Upper lobe of left lung (tissue), 6 donors: ENCODE data around the gene METTL18. TPM values are rescaled to one million over a fixed set of nuclear protein-coding genes. Genes with fewer than 3 reads are reported as not detected.

Experiments
- ATAC-seq, 2 donors: fragments of 200-7000 bp; cut with Tn5 transposase; one replicate each; pipeline ENCODE4 v1.9.1; 2022; ENCODE audit warnings: mild to moderate bottlenecking in 2 of 2, moderate library complexity in 2 of 2; ENCODE audit not compliant: low FRiP score in 2 of 2
- DNase-seq, 2 donors: peaks; one replicate each; pipeline ENCODE4 v3.0.0-alpha.2; 2019 to 2020
- H3K27ac ChIP-seq, 4 donors: fragments of 200-600 bp; sonication (generic); one replicate each; pipeline ENCODE4 v1.5.1; 2016 to 2019
- H3K27me3 ChIP-seq, 4 donors: fragments of 200-600 bp; sonication (generic); one replicate each; pipeline ENCODE4 v1.5.1; 2017 to 2019
- H3K36me3 ChIP-seq, 4 donors: fragments of 200-600 bp; sonication (generic); one replicate each; pipeline ENCODE4 v1.5.1; 2016 to 2019
- H3K4me1 ChIP-seq, 4 donors: fragments of 200-600 bp; sonication (generic); one replicate each; pipeline ENCODE4 v1.5.1; 2018 to 2019
- H3K4me3 ChIP-seq, 4 donors: fragments of 200-600 bp; sonication (generic); one replicate each; pipeline ENCODE4 v1.5.1; 2017 to 2019; ENCODE audit warnings: mild to moderate bottlenecking in 2 of 4, moderate library complexity in 1 of 4
- H3K9me3 ChIP-seq, 4 donors: fragments of 200-600 bp; sonication (generic); one replicate each; pipeline ENCODE4 v1.5.1; 2018 to 2019
- EP300 ChIP-seq, 4 donors: sonication (generic); formaldehyde crosslinking; IDR thresholded peaks; one replicate each; pipeline ENCODE4 v1.5.1; 2017; ENCODE audit warnings: antibody characterized with exemption in 4 of 4, control low read depth in 2 of 4
- POLR2A ChIP-seq, 4 donors: fragments of 450-650 bp; IDR thresholded peaks; one replicate each; pipeline ENCODE4 v1.5.1; 2016 to 2017; ENCODE audit warnings: antibody characterized with exemption in 4 of 4, mild to moderate bottlenecking in 2 of 4
- POLR2AphosphoS5 ChIP-seq, 2 donors: sonication (generic); formaldehyde crosslinking; IDR thresholded peaks; one replicate each; pipeline ENCODE4 v1.5.1; 2017; ENCODE audit warnings: antibody characterized with exemption in 2 of 2
- WGBS, 2 donors: methylation state at CpG; one replicate each; pipeline ENCODE4 v1.1.5; 2017 to 2018; 5-methylcytosine and 5-hydroxymethylcytosine counted together
- total RNA-seq, 6 donors: library from RNA; depleted of rRNA in 4 of 6; stranded (reverse); fragments of >200 nt in 4 of 6; gene quantifications; one replicate each; pipeline versions ENCODE4 v1.1.0 to v1.2.1, GENCODE V29; 2016 to 2021
- TF ChIP-seq, protein P1 (sequence below), 6 experiments: fragments of 450-650 bp in 4 of 6; fragments of 200-600 bp in 2 of 6; sonication (generic) in 2 of 6; IDR thresholded peaks; one replicate each; pipeline ENCODE4 v1.5.1; 2016 to 2019; ENCODE audit warnings: antibody characterized with exemption in 6 of 6
- donor health status: DM: no; HTN: no; CAD: no; lungs with moderate emphysema.
- donor health status: DM: no; HTN: yes; CAD: no; lungs with severe emphysema.

Gene METTL18
- total RNA-seq, 6 donors from 2014 or later = 0.44 to 7.5 (median 4.9) TPM

DNA sequence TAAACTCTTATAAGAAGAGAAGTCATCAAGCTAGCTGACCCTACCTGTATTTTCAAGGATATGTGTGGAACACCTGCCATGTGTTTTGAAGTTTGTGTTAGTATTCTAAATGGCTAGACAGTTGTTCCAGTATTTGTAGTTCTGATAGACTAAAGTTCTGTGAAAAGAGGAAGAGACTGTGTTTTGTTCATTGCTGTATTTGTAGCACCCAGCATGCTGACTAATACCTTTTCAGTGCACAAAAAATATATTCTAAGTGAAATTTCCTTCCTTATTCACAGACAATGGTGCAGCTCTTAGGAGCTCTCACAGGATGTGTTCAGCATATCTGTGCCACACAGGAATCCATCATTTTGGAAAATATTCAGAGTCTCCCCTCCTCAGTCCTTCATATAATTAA, 8.2 kb upstream of the METTL18 start:
- peaks cover 0 to 46% (median 0%) of the 10 kb centered on the region in 4 donors for H3K36me3 ChIP-seq
- H3K9me3 ChIP-seq = no peaks in the 10 kb centered on the region
- H3K27ac ChIP-seq = no peak overlapping the region
- no peak for TF ChIP-seq POLR2AphosphoS5 (IDR thresholded peaks at IDR 0.05)
- TF ChIP-seq, protein P1, sequence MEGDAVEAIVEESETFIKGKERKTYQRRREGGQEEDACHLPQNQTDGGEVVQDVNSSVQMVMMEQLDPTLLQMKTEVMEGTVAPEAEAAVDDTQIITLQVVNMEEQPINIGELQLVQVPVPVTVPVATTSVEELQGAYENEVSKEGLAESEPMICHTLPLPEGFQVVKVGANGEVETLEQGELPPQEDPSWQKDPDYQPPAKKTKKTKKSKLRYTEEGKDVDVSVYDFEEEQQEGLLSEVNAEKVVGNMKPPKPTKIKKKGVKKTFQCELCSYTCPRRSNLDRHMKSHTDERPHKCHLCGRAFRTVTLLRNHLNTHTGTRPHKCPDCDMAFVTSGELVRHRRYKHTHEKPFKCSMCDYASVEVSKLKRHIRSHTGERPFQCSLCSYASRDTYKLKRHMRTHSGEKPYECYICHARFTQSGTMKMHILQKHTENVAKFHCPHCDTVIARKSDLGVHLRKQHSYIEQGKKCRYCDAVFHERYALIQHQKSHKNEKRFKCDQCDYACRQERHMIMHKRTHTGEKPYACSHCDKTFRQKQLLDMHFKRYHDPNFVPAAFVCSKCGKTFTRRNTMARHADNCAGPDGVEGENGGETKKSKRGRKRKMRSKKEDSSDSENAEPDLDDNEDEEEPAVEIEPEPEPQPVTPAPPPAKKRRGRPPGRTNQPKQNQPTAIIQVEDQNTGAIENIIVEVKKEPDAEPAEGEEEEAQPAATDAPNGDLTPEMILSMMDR (IDR thresholded peaks at IDR 0.05) = no peak
- ATAC-seq = peak in 1 of 2 donors; percentile 35
- H3K27me3 ChIP-seq = no peaks in the 10 kb centered on the region
- H3K4me3 ChIP-seq = no peak overlapping the region
- no peaks in the 10 kb centered on the region for H3K4me1 ChIP-seq
- DNase-seq = no peak

DNA sequence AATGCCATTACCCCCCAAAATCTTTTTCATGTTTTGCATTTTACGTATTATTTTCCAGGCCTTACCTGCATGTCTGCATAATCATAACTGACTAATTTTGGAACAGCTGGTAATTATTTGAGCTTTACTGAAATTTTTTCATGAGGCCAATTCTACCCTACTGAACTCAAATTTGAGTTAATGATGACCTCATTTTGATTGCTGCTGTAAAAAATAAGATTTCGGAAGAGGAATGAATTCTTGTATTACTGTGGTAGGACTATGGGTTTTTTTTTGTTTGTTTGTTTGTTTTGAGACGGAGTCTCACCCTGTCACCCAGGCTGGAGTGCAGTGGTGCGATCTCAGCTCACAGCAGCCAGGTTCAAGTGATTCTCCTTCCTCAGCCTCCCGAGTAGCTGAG, 2.6 kb upstream of the METTL18 start:
- no peak for ATAC-seq
- TF ChIP-seq EP300 (IDR thresholded peaks at IDR 0.05) (no peak), POLR2A (IDR thresholded peaks at IDR 0.05) (no peak), POLR2AphosphoS5 (IDR thresholded peaks at IDR 0.05) (no peak)
- TF ChIP-seq, protein P1 (IDR thresholded peaks at IDR 0.05) = no peak
- Histone ChIP-seq H3K9me3 (no peaks in the 10 kb centered on the region), H3K4me3 (no peak overlapping the region), H3K4me1 (peaks cover 12 to 16% (median 13%) of the 10 kb centered on the region in 4 donors), H3K36me3 (peaks cover 0 to 4% (median 0%) of the 10 kb centered on the region in 4 donors), H3K27me3 (no peaks in the 10 kb centered on the region), H3K27ac (no peak overlapping the region)
- 96 to 98% methylated on average over 5 of the region's 5 CpGs for WGBS, 2 donors
- no peak for DNase-seq

DNA sequence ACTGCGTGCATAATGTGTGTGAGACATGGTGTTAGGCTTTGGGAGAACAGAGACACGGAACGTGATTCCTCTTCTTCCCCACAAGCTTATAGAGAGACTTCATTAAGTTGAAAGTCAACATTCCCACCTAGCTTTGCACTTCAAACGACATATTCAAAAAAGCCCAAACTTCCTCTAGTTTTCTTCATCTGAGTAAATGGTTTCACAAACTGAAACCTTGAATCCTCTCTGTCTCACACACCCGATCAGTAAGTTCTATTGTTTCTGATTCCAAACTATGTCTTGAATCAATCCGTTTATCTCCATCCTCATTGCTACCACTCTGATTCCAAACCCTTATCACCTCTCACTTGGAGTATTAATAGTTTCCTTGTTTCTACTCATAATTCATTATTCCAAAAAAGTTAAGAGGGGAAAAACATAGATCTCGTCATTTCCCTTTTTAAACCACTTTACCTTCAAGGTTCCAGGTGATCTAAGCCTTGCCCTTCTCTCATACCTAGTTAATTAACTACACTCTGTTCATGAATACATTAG, 1.6 kb upstream of the METTL18 start:
- no peak overlapping the region for H3K4me3 ChIP-seq
- peaks cover 12 to 16% (median 13%) of the 10 kb centered on the region in 4 donors for H3K4me1 ChIP-seq
- WGBS, 2 donors = 75 to 78% methylated on average over 7 of the region's 7 CpGs
- TF ChIP-seq POLR2A (IDR thresholded peaks at IDR 0.05) = no peak
- no peak for TF ChIP-seq POLR2AphosphoS5 (IDR thresholded peaks at IDR 0.05)
- TF ChIP-seq EP300 (IDR thresholded peaks at IDR 0.05) = no peak
- TF ChIP-seq, protein P1 (IDR thresholded peaks at IDR 0.05) = no peak
- peaks cover 0 to 4% (median 0%) of the 10 kb centered on the region in 4 donors for H3K36me3 ChIP-seq
- ATAC-seq (no peak), DNase-seq (no peak)
- H3K27ac ChIP-seq = no peak overlapping the region
- no peaks in the 10 kb centered on the region for H3K27me3 ChIP-seq
- no peaks in the 10 kb centered on the region for H3K9me3 ChIP-seq

DNA sequence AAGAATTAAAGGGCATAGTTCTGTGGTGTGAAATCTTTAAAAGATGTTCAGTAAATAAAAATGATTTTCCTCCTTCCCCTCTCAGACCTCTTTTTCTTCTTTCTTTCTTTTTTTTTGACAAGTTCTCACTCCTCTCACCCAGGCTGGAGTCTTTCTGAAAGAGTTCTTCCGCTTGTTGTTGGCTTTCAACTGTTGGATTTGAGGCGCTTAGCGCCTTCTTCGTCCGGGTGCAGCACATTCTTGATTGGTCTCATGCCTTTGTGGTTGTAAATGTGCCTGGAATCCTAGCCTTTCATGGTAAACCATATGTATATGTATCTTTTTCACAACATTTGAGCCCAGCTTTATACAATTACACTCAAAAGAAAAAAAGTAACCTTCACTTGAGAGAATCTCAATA, 980 bp upstream of the METTL18 start:
- H3K4me1 ChIP-seq = peaks cover 12 to 16% (median 13%) of the 10 kb centered on the region in 4 donors
- peak overlapping the region in 3 of 4 donors; percentile 63 to 87 (median 78) for H3K4me3 ChIP-seq
- TF ChIP-seq POLR2AphosphoS5 (IDR thresholded peaks at IDR 0.05) (no peak), POLR2A (IDR thresholded peaks at IDR 0.05) (no peak), EP300 (IDR thresholded peaks at IDR 0.05) (no peak)
- TF ChIP-seq, protein P1 (IDR thresholded peaks at IDR 0.05) = no peak
- H3K36me3 ChIP-seq = peaks cover 0 to 4% (median 0%) of the 10 kb centered on the region in 4 donors
- no peaks in the 10 kb centered on the region for H3K9me3 ChIP-seq
- WGBS, 2 donors = 14 to 17% methylated on average over 5 of the region's 5 CpGs
- ATAC-seq = no peak
- DNase-seq = no peak
- peak overlapping the region in 1 of 4 donors; percentile 94 for H3K27ac ChIP-seq
- H3K27me3 ChIP-seq = no peaks in the 10 kb centered on the region

DNA sequence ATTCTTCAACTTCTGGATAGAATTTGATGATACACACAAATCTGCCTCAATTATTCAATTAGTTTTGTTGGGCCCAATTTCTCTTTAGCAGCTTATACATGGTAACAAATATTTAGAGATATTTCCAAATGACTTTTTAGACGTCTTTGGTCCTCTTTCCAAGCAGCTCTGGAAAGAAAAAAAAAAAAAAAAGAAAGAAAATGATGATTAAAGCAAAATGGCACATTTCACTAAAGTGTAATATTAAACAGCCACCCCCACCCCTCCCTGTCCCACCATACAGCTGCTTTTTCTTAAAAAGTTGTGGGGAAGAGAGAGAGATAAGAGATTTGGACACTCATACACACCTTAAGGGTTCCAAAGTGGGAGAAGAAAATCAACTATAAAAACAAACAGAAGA, 977 bp downstream of the METTL18 start:
- H3K36me3 ChIP-seq = peaks cover 0 to 4% (median 0%) of the 10 kb centered on the region in 4 donors
- 50% methylated on average over 1 of the region's 1 CpG for whole genome bisulfite sequencing, 2 donors
- DNase-seq = no peak
- no peak for ATAC-seq
- peak overlapping the region in 2 of 4 donors; percentile 90 to 94 for H3K27ac ChIP-seq
- TF ChIP-seq POLR2A (IDR thresholded peaks at IDR 0.05) (no peak), POLR2AphosphoS5 (IDR thresholded peaks at IDR 0.05) (no peak), EP300 (IDR thresholded peaks at IDR 0.05) (no peak)
- TF ChIP-seq, protein P1 (IDR thresholded peaks at IDR 0.05) = no peak
- H3K4me1 ChIP-seq = peaks cover 12 to 16% (median 13%) of the 10 kb centered on the region in 4 donors
- peak overlapping the region in 3 of 4 donors; percentile 63 to 87 (median 78) for H3K4me3 ChIP-seq
- no peaks in the 10 kb centered on the region for H3K9me3 ChIP-seq
- no peaks in the 10 kb centered on the region for H3K27me3 ChIP-seq
